GM03348 (cell line): Measurements from ENCODE around the gene PHF21A.

Experiments used
- DNase-seq: peaks from one replicate; pipeline ENCODE4 v3.0.0; 2012; ENCODE audit warnings: low spot score

The PHF21A gene

GRCh38 chr11:46121301-46121723, at the start of gene PHF21A:
TSS of gene PHF21A (minus strand) at chr11:46121454. CDS start at chr11:46084219, 37,235 bp downstream.
- DNase-seq, result peak; percentile 95

- no peak for DNase-seq
These were observed 49.5 kb upstream of the PHF21A start for GRCh38 chr11:46170797-46171196.

GRCh38 chr11:46162700-46163099, 41.4 kb upstream of the PHF21A start:
- no peak for DNase-seq

GRCh38 chr11:46161201-46161600, 39.9 kb upstream of the PHF21A start:
- DNase-seq, result no peak

GRCh38 chr11:46160100-46160499, 38.8 kb upstream of the PHF21A start:
- no peak for DNase-seq

- no peak for DNase-seq
These were observed 38.4 kb upstream of the PHF21A start for GRCh38 chr11:46159680-46160079.

GRCh38 chr11:46149826-46150225, 28.6 kb upstream of the PHF21A start:
- DNase-seq, result no peak

- DNase-seq, result no peak
These were observed 28.1 kb upstream of the PHF21A start for GRCh38 chr11:46149342-46149741.

GRCh38 chr11:46144741-46145140, 23.5 kb upstream of the PHF21A start:
- no peak for DNase-seq

GRCh38 chr11:46143049-46143806, 22.0 kb upstream of the PHF21A start:
- DNase-seq, result no peak

GRCh38 chr11:46142561-46142960, 21.3 kb upstream of the PHF21A start:
- DNase-seq, result no peak

- no peak for DNase-seq
These were observed 20.3 kb upstream of the PHF21A start for GRCh38 chr11:46141597-46141996.

- DNase-seq, result no peak
These were observed 13.3 kb upstream of the PHF21A start for GRCh38 chr11:46134540-46134939.

- no peak for DNase-seq
These were observed 12.8 kb upstream of the PHF21A start for GRCh38 chr11:46134061-46134460.

GRCh38 chr11:46133119-46133518, 11.9 kb upstream of the PHF21A start:
- DNase-seq, result no peak

- no peak for DNase-seq
These were observed 9.2 kb upstream of the PHF21A start for GRCh38 chr11:46130286-46130940.

GRCh38 chr11:46129133-46129532, 7.9 kb upstream of the PHF21A start:
- no peak for DNase-seq

- DNase-seq, result peak; percentile 65
These were observed 5.9 kb upstream of the PHF21A start for GRCh38 chr11:46127150-46127638.

- no peak for DNase-seq
These were observed 4.0 kb upstream of the PHF21A start for GRCh38 chr11:46125284-46125683.

- peak; percentile 36 for DNase-seq
These were observed 1.9 kb upstream of the PHF21A start for GRCh38 chr11:46122945-46123715.

GRCh38 chr11:46121724-46122477, 647 bp upstream of the PHF21A start:
- peak; percentile 74 for DNase-seq
